ENCODE data around the gene PARP16.

DNA sequence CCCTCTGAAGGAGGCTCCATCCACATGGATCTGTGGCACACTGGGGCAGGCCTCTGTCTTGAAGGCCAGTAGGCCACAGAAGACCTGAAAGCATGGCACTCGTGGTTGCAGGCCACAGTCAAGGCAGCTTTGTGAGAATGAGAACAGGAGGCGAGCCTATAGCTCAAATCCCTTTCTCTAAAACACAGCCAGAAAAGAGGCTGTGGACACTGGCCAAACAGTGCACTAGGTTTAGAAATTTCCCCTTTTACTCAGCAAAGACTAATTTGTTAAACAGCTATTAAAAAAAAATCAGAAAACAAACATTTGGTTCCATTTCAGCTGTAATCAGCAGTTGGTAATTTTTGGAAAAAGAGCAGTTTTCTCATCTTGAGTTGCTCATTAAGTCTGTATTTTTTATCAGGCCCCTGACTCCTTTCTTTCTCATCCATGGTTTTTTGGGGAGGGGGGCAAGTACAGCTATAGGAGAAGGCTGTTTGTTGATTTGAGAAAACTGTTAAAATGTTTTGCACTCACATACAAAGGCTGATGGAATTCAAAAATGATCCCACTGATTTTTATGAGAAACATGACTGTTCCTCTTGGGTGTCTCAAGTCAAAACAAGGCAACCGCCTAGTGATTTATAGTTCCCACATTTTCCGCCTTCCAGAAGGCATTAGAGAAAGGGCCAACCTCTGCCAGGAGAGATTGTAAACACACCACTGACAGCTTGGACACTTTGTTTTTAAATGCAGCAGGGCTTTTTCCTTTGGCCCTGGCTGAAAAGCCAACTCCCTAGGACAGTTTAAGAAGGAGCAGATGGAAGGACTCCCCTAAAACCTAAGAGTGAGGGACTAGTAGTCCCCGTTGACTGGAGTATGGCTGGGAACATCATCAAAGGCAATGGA lies 28.1 kb downstream of the PARP16 start:
- TF ChIP-seq, protein P1, sequence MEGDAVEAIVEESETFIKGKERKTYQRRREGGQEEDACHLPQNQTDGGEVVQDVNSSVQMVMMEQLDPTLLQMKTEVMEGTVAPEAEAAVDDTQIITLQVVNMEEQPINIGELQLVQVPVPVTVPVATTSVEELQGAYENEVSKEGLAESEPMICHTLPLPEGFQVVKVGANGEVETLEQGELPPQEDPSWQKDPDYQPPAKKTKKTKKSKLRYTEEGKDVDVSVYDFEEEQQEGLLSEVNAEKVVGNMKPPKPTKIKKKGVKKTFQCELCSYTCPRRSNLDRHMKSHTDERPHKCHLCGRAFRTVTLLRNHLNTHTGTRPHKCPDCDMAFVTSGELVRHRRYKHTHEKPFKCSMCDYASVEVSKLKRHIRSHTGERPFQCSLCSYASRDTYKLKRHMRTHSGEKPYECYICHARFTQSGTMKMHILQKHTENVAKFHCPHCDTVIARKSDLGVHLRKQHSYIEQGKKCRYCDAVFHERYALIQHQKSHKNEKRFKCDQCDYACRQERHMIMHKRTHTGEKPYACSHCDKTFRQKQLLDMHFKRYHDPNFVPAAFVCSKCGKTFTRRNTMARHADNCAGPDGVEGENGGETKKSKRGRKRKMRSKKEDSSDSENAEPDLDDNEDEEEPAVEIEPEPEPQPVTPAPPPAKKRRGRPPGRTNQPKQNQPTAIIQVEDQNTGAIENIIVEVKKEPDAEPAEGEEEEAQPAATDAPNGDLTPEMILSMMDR (conservative IDR thresholded peaks at IDR 0.05; ENCODE audit: low read length), result no peak
- TF ChIP-seq EZH2phosphoT487 (IDR thresholded peaks at IDR 0.05; ENCODE audit: borderline replicate concordance), result no peak

Data from Loucy (cell line).